Esophagus squamous epithelium (tissue), 5 donors: Measurements from ENCODE around the gene UBE2D2. TPM values are rescaled to one million over a fixed set of nuclear protein-coding genes. Genes with fewer than 3 reads are reported as not detected.

Source experiments
- DNase-seq: peaks from one replicate; lab custom pipeline; 2025; lab: John Stamatoyannopoulos, UW
- H3K27ac ChIP-seq, 4 donors: fragments of 200-600 bp; sonication (generic); one replicate each; pipeline ENCODE4 v1.5.1; 2016 to 2019; ENCODE audit warnings: mild to moderate bottlenecking in 1 of 4
- H3K27me3 ChIP-seq, 4 donors: fragments of 200-600 bp; sonication (generic); 1 replicate in 3 of 4; 2 replicates in 1 of 4; pipeline versions ENCODE4 v1.5.1 to v1.6.0; 2017 to 2021; ENCODE audit warnings: antibody characterized with exemption in 1 of 4
- H3K36me3 ChIP-seq, 3 donors: fragments of 200-600 bp; sonication (generic); one replicate each; pipeline ENCODE4 v1.5.1; 2016 to 2019
- H3K4me1 ChIP-seq, 3 donors: fragments of 200-600 bp; sonication (generic); one replicate each; pipeline ENCODE4 v1.5.1; 2017 to 2019
- H3K4me3 ChIP-seq, 4 donors: fragments of 200-600 bp; sonication (generic); 1 replicate in 3 of 4; 2 replicates in 1 of 4; pipeline ENCODE4 v1.5.1; 2016 to 2019; ENCODE audit warnings: mild to moderate bottlenecking in 2 of 4, moderate library complexity in 1 of 4
- H3K9me3 ChIP-seq, 3 donors: fragments of 200-600 bp; sonication (generic); one replicate each; pipeline ENCODE4 v1.5.1; 2016 to 2019
- CTCF ChIP-seq, 6 experiments: fragments of 450-650 bp in 4 of 6; fragments of 200-600 bp in 2 of 6; sonication (generic) in 2 of 6; IDR thresholded peaks; one replicate each; pipeline ENCODE4 v1.5.1; 2016 to 2019; ENCODE audit warnings: antibody characterized with exemption in 6 of 6, mild to moderate bottlenecking in 4 of 6, moderate library complexity in 4 of 6
- POLR2A ChIP-seq, 4 donors: fragments of 450-650 bp; IDR thresholded peaks; one replicate each; pipeline ENCODE4 v1.6.1; 2017; ENCODE audit warnings: antibody characterized with exemption in 4 of 4, mild to moderate bottlenecking in 4 of 4, moderate library complexity in 3 of 4
- WGBS, 2 donors: methylation state at CpG; one replicate each; pipeline ENCODE4 v1.1.5; 2018; 5-methylcytosine and 5-hydroxymethylcytosine counted together
- intact Hi-C: fragments of 100-400 bp; cut with DNase I; formaldehyde crosslinking; loops from one replicate; pipeline ENCODE4 v1.15.0; 2022
- total RNA-seq, 4 donors: library from RNA; depleted of rRNA; stranded (reverse); fragments of >200 nt; gene quantifications; one replicate each; pipeline ENCODE4 v1.1.0, GENCODE V29; 2016
- donor health status: DM: yes; HTN: yes; CAD: no.

Gene UBE2D2
- total RNA-seq, 4 donors from 2014 or later, result 63.7 to 85.4 (median 81.1) TPM

GRCh38 chr5:139654871-139655491 is 93.8 kb downstream of the UBE2D2 start:
- peaks cover 0 to 12% (median under 1%) of the 10 kb centered on the region in 4 donors for H3K27me3 ChIP-seq
- H3K4me1 ChIP-seq, result peaks cover 83 to 100% (median 98%) of the 10 kb centered on the region in 3 donors
- H3K9me3 ChIP-seq, result no peaks in the 10 kb centered on the region
- H3K36me3 ChIP-seq, result no peaks in the 10 kb centered on the region
- H3K27ac ChIP-seq, result peak overlapping the region; percentile 66 to 95 (median 94)
- no peak overlapping the region for H3K4me3 ChIP-seq
- TF ChIP-seq CTCF (IDR thresholded peaks at IDR 0.05), result no peak
- TF ChIP-seq POLR2A (IDR thresholded peaks at IDR 0.05), result no peak
- no peak for DNase-seq
- 77% methylated on average over 10 of the region's 13 CpGs; no CpG with 5 or more reads in 1 of the 2 donors for WGBS, 2 donors
- intact Hi-C loops, result no loop called here

GRCh38 chr5:139655727-139656271 is 94.7 kb downstream of the UBE2D2 start:
- peak overlapping the region in 1 of 4 donors; percentile 27 for H3K4me3 ChIP-seq
- no peaks in the 10 kb centered on the region for H3K9me3 ChIP-seq
- no peaks in the 10 kb centered on the region for H3K36me3 ChIP-seq
- peaks cover 87 to 100% (median 98%) of the 10 kb centered on the region in 3 donors for H3K4me1 ChIP-seq
- H3K27me3 ChIP-seq, result peaks cover 0 to 4% (median 0%) of the 10 kb centered on the region in 4 donors
- H3K27ac ChIP-seq, result peak overlapping the region; percentile 66 to 95 (median 94)
- no peak for DNase-seq
- intact Hi-C loops, result no loop called here
- TF ChIP-seq CTCF (IDR thresholded peaks at IDR 0.05) (no peak), POLR2A (IDR thresholded peaks at IDR 0.05) (no peak)
- 10 to 12% methylated on average over 7 to 9 of the region's 18 CpGs for WGBS, 2 donors

GRCh38 chr5:139657363-139658321 is 96.5 kb downstream of the UBE2D2 start:
- H3K9me3 ChIP-seq, result no peaks in the 10 kb centered on the region
- H3K36me3 ChIP-seq, result no peaks in the 10 kb centered on the region
- no peak for DNase-seq
- H3K27me3 ChIP-seq, result no peaks in the 10 kb centered on the region
- peaks cover 80 to 100% (median 90%) of the 10 kb centered on the region in 3 donors for H3K4me1 ChIP-seq
- intact Hi-C loops, result no loop called here
- no peak overlapping the region for H3K4me3 ChIP-seq
- peak overlapping the region; percentile 85 to 95 (median 94) for H3K27ac ChIP-seq
- WGBS, 2 donors, result 68 to 74% methylated on average over 4 to 7 of the region's 12 CpGs
- TF ChIP-seq CTCF (IDR thresholded peaks at IDR 0.05) (no peak), POLR2A (IDR thresholded peaks at IDR 0.05) (no peak)

GRCh38 chr5:139658501-139658927 is 97.4 kb downstream of the UBE2D2 start:
- Histone ChIP-seq H3K27me3 (no peaks in the 10 kb centered on the region), H3K27ac (peak overlapping the region; percentile 85 to 95 (median 94)), H3K36me3 (no peaks in the 10 kb centered on the region), H3K4me3 (peak overlapping the region in 1 of 4 donors; percentile 48), H3K9me3 (no peaks in the 10 kb centered on the region), H3K4me1 (peaks cover 74 to 100% (median 82%) of the 10 kb centered on the region in 3 donors)
- intact Hi-C loops, result no loop called here
- no peak for TF ChIP-seq POLR2A (IDR thresholded peaks at IDR 0.05)
- peak in 2 of 6 experiments; percentile 7 to 20 for TF ChIP-seq CTCF (IDR thresholded peaks at IDR 0.05)
- WGBS, 2 donors, result 78% methylated on average over 1 of the region's 14 CpGs; no CpG with 5 or more reads in 1 of the 2 donors
- DNase-seq, result no peak
